ENCODE data around the gene HELZ2. TPM values are rescaled to one million over a fixed set of nuclear protein-coding genes. Genes with fewer than 3 reads are reported as not detected.

Gene HELZ2
- total RNA-seq, 4 donors from 2014 or later, result 4.9 to 35.2 (median 10.5) TPM

GRCh38 chr20:63568170-63568981 lies 5.7 kb downstream of the HELZ2 start:
- TF ChIP-seq CTCF (IDR thresholded peaks at IDR 0.05; ENCODE audit: low read depth), result no peak

- TF ChIP-seq CTCF (IDR thresholded peaks at IDR 0.05; ENCODE audit: low read depth), result no peak
These were observed 6.5 kb downstream of the HELZ2 start for GRCh38 chr20:63567386-63568169.

- TF ChIP-seq CTCF (IDR thresholded peaks at IDR 0.05; ENCODE audit: low read depth), result no peak
These were observed 7.0 kb downstream of the HELZ2 start for GRCh38 chr20:63567136-63567385.

- no peak for TF ChIP-seq CTCF (IDR thresholded peaks at IDR 0.05; ENCODE audit: low read depth)
These were observed 7.5 kb downstream of the HELZ2 start for GRCh38 chr20:63566395-63567135.

- TF ChIP-seq CTCF (IDR thresholded peaks at IDR 0.05; ENCODE audit: low read depth), result no peak
These were observed 8.2 kb downstream of the HELZ2 start for GRCh38 chr20:63565699-63566335.

GRCh38 chr20:63565021-63565698 lies 8.9 kb downstream of the HELZ2 start:
- no peak for TF ChIP-seq CTCF (IDR thresholded peaks at IDR 0.05; ENCODE audit: low read depth)
